GM12874 (cell line): ENCODE results near the gene DCTD.

Source experiments
- CTCF ChIP-seq: IDR thresholded peaks from 2 replicates; pipeline ENCODE4 v1.5.1; 2011; ENCODE audit warnings: low read depth, mild to moderate bottlenecking, control low read depth, low read length, moderate library complexity; ENCODE audit not compliant: insufficient read depth

Gene DCTD

GRCh38 chr4:182920676-182921075, 3.5 kb upstream of the DCTD start:
- no peak for TF ChIP-seq CTCF

GRCh38 chr4:182918791-182919302, 1.7 kb upstream of the DCTD start:
- no peak for TF ChIP-seq CTCF

GRCh38 chr4:182918044-182918607, 940 bp upstream of the DCTD start:
- no peak for TF ChIP-seq CTCF

- TF ChIP-seq CTCF = no peak
Measured at GRCh38 chr4:182916483-182917181, 554 bp downstream of the DCTD start.

GRCh38 chr4:182914357-182914756, 2.8 kb downstream of the DCTD start:
- no peak for TF ChIP-seq CTCF

GRCh38 chr4:182913621-182914020, 3.6 kb downstream of the DCTD start:
- no peak for TF ChIP-seq CTCF

GRCh38 chr4:182913036-182913435, 4.2 kb downstream of the DCTD start:
- no peak for TF ChIP-seq CTCF
